Measurements from ENCODE around the gene RBPJL. TPM values are rescaled to one million over a fixed set of nuclear protein-coding genes. Genes with fewer than 3 reads are reported as not detected.

RBPJL gene
- total RNA-seq, 1 experiment from 2014 or later, result not detected

- POLR2A ChIA-PET, result no interaction called here
- RAD21 ChIA-PET (ENCODE audit: low non-redundant PET in 1 of 2, low total read pairs in 2 of 2, uncharacterized antibody in 2 of 2, unreplicated experiment in 2 of 2), result no interaction called here
- H3K27ac ChIP-seq (ENCODE audit: low read depth, low read length), result no peak overlapping the region
- DNase-seq (ENCODE audit: low read depth, low spot score) (no peak), ATAC-seq (no peak)
- peaks cover 4 to 20% of the 10 kb centered on the region in 2 experiments; a peak in 3 of 4 replicates for H3K4me1 ChIP-seq (ENCODE audit: control insufficient read depth in 1 of 2, insufficient read depth in 2 of 2, low read length in 2 of 2)
- CTCF ChIA-PET, result interaction anchor here (1.0 to 2.3 kb wide), 5 partner anchors 10 to 132 kb away, joined by 4 to 16 read pairs (median 5); no protein-coding TSS in a partner anchor
- H3K9ac ChIP-seq (ENCODE audit: low read length), result no peak overlapping the region
- intact Hi-C loops (cut with micrococcal nuclease), result no loop called here
- no peaks in the 10 kb centered on the region for H3K9me3 ChIP-seq (ENCODE audit: control insufficient read depth in 1 of 2, insufficient read depth in 1 of 2, low read depth in 1 of 2, low read length in 2 of 2)
- no peaks in the 10 kb centered on the region for H4K20me1 ChIP-seq (ENCODE audit: insufficient read depth)
- no peaks in the 10 kb centered on the region for H3K27me3 ChIP-seq (ENCODE audit: insufficient read depth, low read length)
- H3K9me2 ChIP-seq (ENCODE audit: insufficient read depth), result no peaks in the 10 kb centered on the region
- no peaks in the 10 kb centered on the region for H3K79me2 ChIP-seq (ENCODE audit: insufficient read depth, low read length)
- no TSS peak for BruUV-seq (replicated peaks)
- no peak overlapping the region for H3K4me3 ChIP-seq (replicated peaks in 1 of 2; ENCODE audit: low read depth in 1 of 2, low read length in 2 of 2)
- TF ChIP-seq ZNF274 (IDR thresholded peaks at IDR 0.05; ENCODE audit: low read depth, low read length) (no peak), SRF (IDR thresholded peaks at IDR 0.05; ENCODE audit: low read depth) (no peak), ELF1 (IDR thresholded peaks at IDR 0.05; ENCODE audit: borderline replicate concordance, low read depth) (no peak), RAD21 (IDR thresholded peaks at IDR 0.05; ENCODE audit: low read depth) (no peak), FOSL1 (IDR thresholded peaks at IDR 0.05; ENCODE audit: low read depth) (no peak), ZBTB33 (IDR thresholded peaks at IDR 0.05; ENCODE audit: extremely low read depth, insufficient replicate concordance, low read length) (no peak), POLR2A (IDR thresholded peaks at IDR 0.05; ENCODE audit: borderline replicate concordance, extremely low read depth, insufficient read depth, insufficient read length) (no peak), CEBPB (IDR thresholded peaks at IDR 0.05; ENCODE audit: low read depth) (no peak), TCF7L2 (IDR thresholded peaks at IDR 0.05; ENCODE audit: borderline replicate concordance, extremely low read depth, insufficient read depth, insufficient read length) (no peak), EZH2 (IDR thresholded peaks at IDR 0.05) (no peak), REST (IDR thresholded peaks at IDR 0.05; ENCODE audit: low read depth) (no peak), CTCF (IDR thresholded peaks at IDR 0.05 in 2 of 3, conservative IDR thresholded peaks at IDR 0.05 in 1 of 3; ENCODE audit: borderline replicate concordance in 1 of 3, insufficient read depth in 1 of 3, low read depth in 2 of 3, low read length in 2 of 3) (no peak), JUND (IDR thresholded peaks at IDR 0.05) (no peak), ATF3 (IDR thresholded peaks at IDR 0.05) (no peak), SP1 (IDR thresholded peaks at IDR 0.05; ENCODE audit: low read depth) (no peak), EGR1 (IDR thresholded peaks at IDR 0.05; ENCODE audit: low read depth) (no peak), ZFX (IDR thresholded peaks at IDR 0.05) (no peak)
- no peaks in the 10 kb centered on the region for H3K36me3 ChIP-seq (ENCODE audit: control insufficient read depth in 1 of 2, insufficient read depth in 2 of 2, low read length in 2 of 2)
- H2AFZ ChIP-seq (ENCODE audit: low read depth, low read length, poor library complexity, severe bottlenecking), result no peak overlapping the region
- H3K4me2 ChIP-seq (ENCODE audit: low read length), result no peak overlapping the region
These were observed 2.1 kb upstream of the RBPJL start for GRCh38 chr20:45304464-45304999.
